Midbrain (tissue), 1 donor: ENCODE results near the gene DHRS3.
A peak's percentile ranks its signal among the peaks of the same experiment; 100 is the strongest.

Source experiments
- DNase-seq: peaks from one replicate; lab custom pipeline; 2025; lab: John Stamatoyannopoulos, UW

Gene DHRS3

DNA sequence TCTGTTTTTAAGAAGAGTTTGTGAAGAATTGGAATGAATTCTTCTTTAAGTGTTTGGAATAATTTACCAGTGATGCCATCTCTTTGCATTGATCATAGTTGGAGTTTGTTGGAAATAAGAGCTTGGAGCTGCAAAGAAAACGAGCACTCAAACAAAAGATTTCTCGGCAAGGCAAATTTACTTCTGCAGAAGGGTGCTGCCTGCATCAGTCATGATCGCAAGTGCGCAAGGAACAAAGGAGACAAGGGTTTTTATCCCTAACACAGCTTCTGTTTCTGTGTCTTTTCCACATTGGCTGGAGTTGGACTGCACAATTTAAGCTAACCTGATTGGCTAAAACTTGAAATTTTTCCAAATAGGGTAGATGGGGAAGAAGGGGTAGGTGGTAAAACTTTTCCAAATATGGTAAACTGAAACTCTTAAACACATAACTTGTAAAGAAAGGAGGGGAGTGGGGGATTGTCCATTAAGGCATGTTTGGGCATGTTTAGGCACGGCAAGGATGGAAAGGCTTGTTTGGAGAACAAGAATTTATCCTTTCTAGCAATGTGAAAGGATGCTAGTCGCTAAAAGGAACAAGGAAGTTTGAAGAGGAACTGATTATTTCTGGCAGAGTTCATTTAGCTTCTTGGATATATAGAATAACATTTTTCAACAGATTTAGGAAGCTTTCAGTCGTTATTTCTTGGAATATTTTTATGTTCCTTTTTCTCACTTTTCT is 22.4 kb upstream of the DHRS3 start:
- DNase-seq, result no peak

DNA sequence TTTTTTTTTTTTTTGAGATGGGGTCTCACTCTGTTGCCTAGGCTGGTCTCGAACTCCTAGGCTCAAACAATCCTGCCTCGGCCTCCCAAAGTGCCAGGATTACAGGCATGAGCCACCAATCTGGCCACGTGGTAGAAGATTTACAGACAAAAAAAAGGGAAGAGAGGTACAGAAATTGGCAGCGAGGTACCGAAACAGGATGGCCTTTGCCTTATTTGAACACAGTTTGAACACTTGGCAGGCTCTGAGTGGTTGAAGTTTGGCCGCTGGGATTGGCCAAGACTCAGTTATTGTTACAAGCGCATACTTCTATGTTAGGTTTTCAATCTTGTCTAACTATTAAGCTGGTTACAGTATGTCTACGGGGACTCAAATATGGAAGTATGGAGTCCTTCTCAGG is 19.7 kb upstream of the DHRS3 start:
- DNase-seq, result no peak

DNA sequence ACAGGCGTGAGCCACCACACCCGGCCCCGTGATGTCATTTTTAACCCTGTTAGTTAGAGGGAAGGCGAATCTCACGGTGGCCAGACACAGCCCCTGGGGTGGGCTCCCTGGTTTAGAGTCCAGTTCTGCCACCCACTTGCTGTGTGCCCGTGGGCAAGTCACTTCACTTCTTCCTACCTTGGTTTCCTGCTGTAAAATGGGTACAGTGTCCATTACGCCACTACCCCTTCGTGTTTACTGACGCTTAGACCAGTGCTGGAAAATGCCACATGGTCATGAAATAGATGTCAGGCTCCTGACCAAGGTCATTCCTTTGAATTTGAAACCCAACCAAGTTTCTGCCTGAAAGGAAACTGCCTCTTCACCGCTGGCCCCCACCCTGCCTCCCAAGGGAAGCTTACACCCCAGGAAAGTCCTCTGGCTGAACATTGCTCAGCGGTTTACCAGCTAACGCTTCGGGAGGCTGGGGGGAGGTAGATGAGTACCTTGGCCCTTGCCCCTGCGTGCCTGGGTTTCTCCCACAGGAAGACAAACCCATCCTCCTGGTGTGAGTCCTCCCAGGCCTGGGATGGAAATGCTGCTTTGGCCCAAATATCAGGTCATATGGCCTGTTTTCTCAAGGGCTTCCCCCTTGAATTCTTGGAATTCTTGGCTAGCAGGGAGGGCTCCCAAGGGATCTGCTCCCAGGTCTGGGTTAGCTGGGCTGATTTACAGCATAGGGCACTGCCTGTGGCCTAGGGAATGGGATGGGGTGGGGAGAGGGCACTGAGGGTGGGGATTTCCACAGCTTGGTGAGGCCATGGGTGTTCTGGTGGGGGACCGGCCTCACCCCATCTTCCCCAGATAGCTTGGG is 18.3 kb upstream of the DHRS3 start:
- DNase-seq, result no peak

DNA sequence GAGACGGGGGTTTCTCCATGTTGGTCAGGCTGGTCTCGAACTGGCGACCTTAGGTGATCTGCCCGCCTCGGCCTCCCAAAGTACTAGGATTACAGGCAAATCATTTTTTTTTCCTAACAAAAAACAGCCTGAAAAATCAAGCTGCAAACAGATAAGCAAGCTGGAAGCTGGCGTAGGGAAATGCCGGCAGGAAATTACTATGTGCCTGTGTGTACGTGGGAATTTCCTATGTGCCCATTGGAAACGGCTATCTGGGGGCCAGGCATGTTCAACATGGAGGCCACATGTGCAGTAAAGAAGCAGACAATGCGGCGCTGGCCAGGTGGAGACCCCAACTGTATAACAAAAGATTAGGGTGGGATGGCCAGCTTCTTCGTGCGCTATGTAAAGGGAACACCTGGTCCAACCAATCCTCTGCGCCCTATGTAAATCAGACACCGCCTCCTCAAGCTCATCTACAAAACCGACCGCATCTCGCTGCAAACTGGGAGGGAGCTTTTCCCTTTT is 16.7 kb upstream of the DHRS3 start:
- no peak for DNase-seq

DNA sequence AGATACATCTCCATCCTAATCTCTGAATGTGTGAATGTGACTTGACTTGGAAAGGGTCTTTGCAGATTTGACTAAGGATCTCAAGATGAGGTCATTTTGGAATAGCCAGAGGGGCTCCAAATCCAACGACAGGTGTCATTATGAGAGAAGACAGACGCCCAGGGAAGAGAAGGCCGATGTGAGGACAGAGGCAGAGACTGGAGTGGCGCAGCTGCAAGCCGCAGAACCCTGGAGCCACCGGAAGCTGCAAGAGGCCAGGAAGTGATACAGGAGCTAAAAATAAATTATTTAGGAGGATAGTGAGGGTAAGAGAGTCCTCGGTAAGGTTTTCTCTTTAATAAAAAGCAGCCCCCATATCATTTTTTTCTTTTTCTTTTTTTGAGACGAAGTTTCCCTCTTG is 16.1 kb upstream of the DHRS3 start:
- DNase-seq, result no peak

DNA sequence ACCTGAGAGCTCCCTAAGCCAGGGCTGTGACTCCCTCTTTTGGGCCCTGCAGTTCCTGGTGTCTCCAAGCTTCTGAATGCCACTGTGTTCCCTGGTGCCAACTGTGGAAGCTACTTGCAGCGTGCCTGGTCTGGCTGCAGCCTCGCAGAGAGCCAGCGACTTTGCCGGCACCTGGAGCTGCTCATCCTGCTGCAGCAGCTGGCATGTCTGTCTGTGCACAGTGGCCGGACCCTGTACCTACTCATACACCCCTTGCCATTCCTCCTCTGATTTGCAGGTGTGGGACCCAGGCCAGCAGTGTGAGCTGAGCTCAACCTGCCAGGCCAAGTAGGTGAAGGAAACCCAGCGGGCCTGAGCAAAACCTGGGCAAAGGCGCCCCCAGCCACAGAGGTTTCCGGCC is 13.6 kb upstream of the DHRS3 start:
- DNase-seq, result no peak

DNA sequence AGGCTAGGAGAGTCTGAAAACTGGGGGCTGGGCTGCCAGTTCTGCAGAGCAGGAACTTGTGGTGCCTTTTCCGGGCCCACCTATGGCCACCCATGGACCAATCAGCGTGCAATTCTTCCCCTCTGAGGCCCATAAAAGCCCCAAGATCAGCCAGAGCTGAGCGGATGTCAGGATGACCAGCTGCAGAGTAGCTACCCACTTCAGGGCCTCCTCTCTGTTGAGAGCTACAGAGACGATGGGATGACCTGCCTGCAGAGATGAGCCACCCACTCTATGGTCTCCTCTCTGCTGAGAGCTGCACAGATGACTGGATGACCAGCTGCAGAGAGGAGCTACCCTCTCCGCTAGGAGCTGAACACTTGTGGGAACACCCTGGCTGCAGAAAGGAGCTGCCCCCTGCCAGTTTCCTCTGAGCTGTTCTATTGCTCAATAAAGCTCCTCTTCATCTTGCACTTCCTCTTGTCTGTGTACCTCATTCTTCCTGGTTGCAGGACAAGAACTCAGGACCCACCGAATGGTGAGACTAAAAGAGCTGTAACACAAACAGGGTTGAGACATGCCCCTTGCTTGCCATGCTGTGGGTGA is 13.0 kb upstream of the DHRS3 start:
- no peak for DNase-seq

DNA sequence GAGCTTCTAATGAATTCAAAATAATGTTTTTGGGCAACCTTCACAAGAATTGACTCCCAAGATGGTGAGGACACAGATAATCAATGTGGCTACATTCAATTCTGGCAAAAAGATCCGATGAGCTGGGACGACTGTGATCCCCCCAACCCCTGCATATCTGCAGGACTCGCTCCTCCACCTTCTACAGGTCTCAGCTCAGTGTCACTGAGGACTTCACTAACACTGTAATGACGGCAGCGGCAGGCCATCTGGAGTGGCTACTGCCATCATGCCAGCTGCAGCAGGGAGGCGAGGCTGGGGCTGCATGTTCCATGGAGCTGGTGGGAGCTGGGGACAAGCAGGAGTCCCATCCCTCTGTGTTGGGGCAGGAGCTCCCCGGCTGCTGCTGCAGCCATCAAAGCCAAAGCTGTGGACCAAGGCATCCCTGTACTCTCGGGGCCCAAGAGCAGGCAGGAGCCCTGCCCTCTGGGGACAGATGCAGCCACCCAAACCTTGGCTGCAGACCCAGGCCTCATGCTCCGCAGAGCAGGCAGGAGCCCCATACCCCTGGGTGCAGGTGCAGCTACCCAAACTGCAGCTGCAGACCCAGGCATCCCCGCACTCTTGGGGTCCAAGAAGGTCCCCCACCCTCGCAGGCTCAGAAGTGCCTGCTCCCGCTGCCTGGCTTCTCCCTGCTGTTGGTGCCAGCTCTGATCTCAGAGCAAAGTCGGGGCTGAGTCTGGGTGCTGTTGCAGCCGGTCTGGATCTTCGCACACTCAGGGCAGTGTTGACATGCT is 12.2 kb upstream of the DHRS3 start:
- DNase-seq, result no peak

DNA sequence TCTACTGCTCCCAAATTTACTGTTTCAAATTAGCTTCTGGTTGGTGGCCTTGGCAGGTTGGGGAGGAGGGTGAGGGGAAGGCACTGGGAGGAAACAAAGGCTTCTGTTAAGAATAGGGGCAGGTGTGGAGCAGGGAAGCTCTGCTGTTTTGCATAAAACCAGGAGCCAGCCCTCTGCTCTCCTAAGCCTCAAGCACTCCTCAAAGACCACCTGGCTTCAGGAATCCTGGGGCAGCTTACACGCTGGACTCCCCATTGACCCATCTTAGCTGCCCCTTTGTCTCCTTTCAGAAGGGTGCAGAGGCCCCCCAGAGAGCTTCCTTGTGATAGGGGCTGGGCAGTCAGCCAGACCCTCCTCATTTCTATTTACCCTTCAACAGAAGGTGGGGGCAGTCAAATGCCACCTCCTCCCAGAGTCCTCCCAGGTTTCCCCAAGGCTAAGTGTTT is 11.5 kb upstream of the DHRS3 start:
- DNase-seq, result no peak

DNA sequence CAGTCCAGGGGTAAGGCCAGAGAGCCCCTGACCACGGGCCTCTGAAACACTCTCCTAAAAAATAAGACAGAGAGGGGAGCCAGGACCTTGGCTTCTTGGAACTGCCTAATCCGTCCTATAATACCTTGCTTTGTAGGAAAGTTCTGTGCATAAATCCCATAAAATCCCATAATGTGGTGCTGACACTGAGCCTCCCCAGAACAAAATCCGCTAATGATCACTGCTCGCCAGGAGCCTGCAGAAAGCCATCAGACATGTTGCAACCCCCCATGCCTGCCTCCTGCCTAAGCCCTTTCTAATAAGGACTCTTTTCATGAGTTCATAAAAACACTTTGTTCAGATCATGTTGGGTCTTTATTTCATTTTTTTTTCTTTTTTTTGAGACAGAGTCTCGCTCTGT is 9.3 kb upstream of the DHRS3 start:
- no peak for DNase-seq

DNA sequence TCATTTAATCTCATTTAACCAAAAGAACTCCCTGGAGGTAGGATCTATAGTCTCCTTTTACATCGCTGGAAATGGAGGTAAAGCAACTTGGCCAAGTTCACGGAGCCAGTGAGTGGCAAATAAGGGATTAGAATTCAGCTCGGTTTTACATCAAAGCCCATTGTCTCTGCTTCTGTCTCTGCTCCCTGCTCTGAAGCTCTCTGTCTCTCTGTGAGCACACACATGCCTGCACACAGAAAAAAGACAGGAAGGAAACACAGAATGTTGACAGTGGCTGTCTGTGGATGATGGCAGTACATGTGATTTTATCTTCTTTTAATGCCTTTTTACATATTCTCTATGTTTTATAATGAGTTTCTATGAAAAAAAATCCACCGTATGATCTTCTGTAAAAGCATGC is 8.9 kb upstream of the DHRS3 start:
- DNase-seq, result no peak

DNA sequence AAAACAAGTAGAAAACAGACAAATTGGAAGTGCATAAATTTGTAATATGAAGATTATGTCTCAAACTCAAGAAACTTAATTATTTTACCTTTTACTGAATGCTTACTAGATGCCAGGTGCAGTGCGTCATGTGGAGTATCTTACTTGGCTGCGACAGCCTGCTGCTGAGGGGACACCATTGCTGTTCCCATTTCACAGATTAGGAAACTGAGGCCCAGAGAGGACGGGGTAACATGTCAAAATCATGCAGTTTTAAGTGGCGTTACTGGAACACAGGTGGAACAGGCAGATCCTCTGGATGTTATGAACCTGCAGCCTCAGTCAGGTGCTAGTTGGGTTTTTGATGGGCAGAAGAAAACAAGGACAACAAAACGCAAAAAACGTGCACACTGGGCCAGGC is 7.3 kb upstream of the DHRS3 start:
- DNase-seq, result no peak

DNA sequence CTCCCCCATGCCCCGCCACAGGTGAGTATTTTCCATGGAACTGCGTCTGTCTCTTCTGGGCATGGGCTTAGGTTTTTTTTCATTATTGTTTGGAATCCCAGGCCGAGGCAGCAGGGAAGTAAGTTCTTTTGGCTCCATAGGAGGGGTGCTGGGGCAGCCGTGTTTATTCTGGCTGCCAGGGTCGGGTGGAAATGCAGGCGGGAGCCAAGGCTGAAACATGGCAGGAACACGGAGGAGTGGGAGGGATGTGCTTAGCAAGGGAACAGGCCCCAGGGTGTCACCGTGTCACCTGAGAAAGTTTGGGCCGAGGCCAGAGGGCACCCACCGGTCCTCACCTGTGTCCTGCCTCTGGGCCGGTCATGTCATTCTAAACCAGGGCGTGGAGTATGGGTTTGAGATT is 4.5 kb upstream of the DHRS3 start:
- DNase-seq, result no peak

DNA sequence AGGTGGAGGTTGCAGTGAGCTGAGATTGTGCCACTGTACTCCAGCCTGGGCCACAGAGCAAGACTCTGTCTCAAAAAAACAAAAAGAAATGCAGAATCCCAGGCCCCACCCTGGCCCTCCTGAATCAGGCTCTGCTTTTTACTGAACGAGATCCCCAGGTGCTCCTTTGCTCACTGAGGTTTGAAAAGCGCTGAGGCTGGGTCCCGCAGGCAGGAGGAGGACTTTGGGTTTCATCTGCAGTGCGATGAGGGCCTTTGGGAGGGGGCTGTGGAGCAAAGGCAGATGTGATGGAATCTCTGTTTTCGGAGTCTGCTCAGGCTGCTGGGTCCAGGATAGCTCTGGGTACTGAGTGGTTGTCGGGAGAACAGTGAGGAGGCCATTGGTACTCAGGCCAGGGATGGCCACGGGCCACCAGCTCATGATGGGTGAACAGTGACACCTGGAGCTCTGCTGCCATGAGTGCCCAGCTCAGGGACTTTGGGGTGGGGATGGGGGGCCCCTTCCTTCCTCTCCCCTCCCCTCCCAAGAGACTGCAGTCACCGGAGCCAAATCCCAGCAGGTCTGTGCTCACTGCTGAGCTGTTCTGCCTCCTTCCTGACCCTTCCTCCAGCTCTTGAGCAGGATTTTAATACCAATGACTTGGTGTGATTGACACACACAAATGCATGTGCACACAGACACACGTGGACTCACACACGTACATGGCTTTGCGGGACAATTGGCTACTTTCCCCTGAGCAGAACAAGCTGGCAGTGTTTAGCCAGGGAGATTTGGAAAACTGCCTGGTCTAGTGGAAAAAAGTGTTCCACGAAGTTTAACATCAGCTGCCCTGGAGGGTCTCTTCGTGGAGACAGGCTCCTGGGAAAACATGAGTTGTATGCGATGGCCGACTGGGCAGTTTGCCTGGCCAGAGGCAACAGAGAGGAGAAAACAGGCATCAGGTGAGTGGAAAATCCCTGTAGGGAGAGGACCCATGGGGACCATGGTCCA is 3.6 kb upstream of the DHRS3 start:
- no peak for DNase-seq

DNA sequence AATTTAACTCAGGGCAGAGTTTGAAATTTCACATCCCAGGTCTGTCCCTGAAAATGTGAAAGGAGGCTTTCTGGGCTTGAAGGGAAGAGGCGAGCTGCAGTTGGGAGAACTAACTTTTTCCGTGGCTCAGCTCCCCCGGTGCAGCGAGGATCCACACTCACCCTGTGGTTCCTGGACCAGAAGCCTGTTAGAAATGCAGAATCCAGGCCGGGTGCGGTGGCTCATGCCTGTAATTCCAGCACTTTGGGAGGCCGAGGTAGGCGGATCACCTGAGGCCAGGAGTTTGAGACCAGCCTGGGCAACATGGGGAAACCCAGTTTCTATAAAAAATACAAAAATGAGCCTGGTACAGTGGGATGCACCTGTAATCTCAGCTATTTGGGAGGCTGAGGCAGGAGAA is 2.9 kb upstream of the DHRS3 start:
- DNase-seq, result no peak

DNA sequence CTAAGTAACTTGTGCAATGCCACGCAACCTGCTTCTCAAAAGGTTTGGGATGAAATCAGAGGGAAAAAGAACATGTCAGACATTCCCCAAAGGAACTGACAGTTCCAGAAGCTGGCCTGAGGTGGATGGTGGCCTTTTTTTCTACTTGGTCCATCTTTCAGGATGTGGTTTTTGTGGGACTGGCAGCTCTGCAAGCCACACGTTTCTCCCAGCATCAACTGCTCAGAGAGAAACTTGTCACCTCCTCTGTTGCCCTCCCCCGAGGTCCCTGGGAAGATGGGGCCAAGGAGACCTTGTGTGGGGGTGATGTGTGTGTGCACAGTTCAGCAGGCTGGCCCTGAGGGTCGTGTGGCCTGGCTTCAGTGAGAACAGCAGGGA is 2.5 kb upstream of the DHRS3 start:
- DNase-seq, result no peak

DNA sequence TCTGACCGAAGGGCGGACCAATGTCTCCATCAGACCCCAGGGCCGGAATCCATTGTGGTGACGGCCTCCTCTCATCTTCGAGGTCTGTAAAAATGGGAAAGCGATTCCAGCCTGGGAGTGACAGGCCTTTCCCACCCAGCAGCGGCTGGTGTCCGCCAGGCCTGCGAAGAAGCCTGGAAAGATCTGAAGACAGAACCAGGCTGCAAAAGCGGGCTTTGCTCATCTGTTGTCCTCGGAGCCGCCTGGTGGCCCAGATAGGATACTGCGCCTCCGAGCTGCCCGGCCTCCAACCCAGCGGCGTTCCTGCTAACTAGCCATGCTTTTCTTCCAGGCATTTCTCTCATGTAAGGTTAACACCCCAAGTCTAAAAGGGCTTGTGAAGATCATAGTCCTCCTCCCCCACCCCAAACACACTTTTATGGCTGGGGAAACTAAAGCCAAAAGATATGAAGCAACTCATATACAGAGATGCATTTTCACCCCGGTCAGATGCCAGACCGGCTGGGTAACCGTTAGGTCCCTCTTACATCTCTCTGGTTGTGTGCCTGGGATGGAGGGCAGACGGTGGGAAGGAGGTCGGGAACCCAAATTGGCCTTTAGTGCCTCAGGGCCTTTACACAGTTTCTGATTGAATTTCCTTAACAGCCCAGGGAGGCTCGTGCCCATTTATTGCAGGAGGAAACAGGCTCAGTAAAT is 1.9 kb upstream of the DHRS3 start:
- peak; percentile 80 for DNase-seq

DNA sequence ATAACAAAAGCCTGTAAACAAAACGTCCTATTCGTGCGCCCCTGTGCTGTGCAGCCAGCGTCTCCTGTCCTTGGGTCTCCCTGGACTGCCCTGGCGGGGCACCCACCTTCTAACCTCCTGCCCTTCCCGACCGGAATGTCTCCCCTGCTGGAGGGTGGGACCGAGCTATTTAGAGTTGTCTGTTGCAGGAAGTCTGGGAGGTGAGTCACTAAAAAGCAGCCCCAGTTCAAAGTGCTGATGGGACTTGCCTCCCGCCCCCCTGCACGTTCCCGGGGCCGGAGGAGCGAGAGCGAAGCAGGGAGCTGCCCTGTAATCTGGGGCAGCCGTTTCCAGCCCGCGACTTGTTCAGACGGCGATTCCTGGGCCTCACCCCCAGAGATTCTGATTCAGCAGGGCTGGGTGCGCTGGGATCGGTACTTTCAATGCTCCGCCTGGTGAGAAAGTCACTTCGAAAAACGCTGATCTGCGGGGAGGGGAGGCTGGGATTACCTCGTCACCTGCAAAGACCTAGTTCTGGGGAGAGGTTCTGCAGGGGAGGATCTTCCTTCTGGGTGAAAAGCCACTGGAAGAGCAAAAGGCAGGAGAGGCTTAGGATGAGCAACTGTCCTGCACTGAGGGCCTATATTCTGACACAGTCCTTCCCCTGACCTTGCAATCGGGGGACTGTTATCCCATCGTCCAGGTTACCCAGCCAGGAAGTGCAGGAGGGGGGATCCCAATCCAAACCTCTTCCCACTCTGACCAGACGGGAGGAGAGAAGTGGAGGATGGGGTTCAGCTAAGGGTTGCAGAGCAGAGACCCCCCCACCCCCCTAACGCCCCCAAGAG is 1.2 kb upstream of the DHRS3 start:
- peak; percentile 16 for DNase-seq

DNA sequence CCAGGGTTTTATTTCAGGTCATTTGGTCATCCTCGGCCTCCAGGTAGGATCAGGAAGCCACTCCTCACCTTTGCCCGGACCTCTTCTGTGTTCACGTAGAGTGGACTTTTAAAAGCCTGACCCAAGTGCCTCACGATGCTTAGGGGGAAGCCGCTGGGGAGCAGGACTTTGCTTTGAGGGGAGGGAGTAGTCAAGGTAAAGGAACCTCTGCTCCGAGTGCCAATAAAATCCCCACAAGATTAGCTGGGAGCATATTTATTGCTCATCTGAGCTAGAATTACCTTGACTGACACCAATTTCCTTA is 603 bp upstream of the DHRS3 start:
- no peak for DNase-seq

DNA sequence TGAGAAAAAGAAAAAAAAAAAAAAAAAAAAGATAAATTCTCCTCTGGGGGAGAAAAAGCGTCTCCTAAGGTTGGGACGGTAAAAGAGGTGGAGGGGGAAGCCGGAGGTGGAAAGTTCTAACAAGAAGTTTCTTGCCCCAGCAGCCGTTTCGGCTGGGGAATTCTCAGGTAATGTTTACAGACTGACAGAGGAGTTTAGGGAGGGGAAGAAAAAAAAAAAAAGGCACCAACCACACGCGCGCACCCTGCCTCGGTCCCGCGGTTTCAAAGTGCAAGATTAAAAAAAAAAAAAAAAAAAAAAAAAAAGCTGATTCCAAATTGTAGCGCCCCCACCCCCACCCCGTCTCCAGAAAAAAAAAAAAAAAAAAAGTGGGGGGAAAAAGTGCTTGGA is 504 bp downstream of the DHRS3 start:
- DNase-seq, result no peak
